ENCODE results near the gene STMN3.

GRCh38 chr20:63701329-63702035, 48.3 kb upstream of the STMN3 start:
- TF ChIP-seq CTCF (IDR thresholded peaks at IDR 0.05) (no peak), ZFX (IDR thresholded peaks at IDR 0.05; ENCODE audit: borderline replicate concordance) (no peak)
